Panc1 (cell line): ENCODE results near the gene FRYL.

Experiments
- POLR2AphosphoS5 ChIP-seq: IDR thresholded peaks from 2 replicates; pipeline ENCODE4 v1.6.1; 2012; ENCODE audit warnings: mild to moderate bottlenecking, low read depth, low read length, moderate library complexity
- SIN3A ChIP-seq: IDR thresholded peaks from 2 replicates; pipeline ENCODE4 v1.6.1; 2012; ENCODE audit warnings: low read depth, mild to moderate bottlenecking, low read length, moderate library complexity, borderline replicate concordance; ENCODE audit not compliant: insufficient read depth
- TCF7L2 ChIP-seq: IDR thresholded peaks from 2 replicates; pipeline ENCODE4 v1.6.1; 2011; ENCODE audit warnings: mild to moderate bottlenecking, low read depth, low read length, inconsistent platforms
- TF ChIP-seq, protein P1 (sequence below): fragments of 450-650 bp; IDR thresholded peaks from 2 replicates; pipeline ENCODE4 v1.5.1; 2017; ENCODE audit warnings: mild to moderate bottlenecking
- TF ChIP-seq, protein P2 (sequence below), 2 experiments: IDR thresholded peaks; 2 replicates each; pipeline ENCODE4 v1.6.1; 2011 to 2012; ENCODE audit warnings: low read depth in 2 of 2, control low read depth in 1 of 2, low read length in 1 of 2, mild to moderate bottlenecking in 1 of 2, moderate library complexity in 1 of 2; ENCODE audit not compliant: insufficient read depth in 1 of 2

DNA sequence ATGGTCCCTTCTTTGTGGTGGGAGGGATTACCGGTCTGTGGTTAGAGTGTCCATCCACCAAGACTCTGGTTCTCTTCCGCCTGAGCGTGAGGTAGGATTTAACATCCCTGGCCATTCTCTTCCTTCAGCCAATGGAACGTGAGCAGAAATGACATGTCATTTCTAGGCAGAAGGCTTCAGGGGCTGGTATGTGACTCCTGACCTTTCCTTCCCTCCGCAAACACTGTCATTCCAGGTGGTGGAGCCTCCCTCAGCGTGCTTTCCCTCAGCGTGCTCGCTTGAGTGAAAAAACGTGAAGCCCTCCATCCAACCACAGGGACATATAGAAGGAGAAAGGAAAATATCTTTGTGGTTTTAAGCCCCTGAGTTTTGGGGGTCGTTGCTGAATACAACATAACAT lies 330.9 kb downstream of the FRYL start:
- TF ChIP-seq, protein P1, sequence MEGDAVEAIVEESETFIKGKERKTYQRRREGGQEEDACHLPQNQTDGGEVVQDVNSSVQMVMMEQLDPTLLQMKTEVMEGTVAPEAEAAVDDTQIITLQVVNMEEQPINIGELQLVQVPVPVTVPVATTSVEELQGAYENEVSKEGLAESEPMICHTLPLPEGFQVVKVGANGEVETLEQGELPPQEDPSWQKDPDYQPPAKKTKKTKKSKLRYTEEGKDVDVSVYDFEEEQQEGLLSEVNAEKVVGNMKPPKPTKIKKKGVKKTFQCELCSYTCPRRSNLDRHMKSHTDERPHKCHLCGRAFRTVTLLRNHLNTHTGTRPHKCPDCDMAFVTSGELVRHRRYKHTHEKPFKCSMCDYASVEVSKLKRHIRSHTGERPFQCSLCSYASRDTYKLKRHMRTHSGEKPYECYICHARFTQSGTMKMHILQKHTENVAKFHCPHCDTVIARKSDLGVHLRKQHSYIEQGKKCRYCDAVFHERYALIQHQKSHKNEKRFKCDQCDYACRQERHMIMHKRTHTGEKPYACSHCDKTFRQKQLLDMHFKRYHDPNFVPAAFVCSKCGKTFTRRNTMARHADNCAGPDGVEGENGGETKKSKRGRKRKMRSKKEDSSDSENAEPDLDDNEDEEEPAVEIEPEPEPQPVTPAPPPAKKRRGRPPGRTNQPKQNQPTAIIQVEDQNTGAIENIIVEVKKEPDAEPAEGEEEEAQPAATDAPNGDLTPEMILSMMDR: no peak
- TF ChIP-seq TCF7L2 (no peak), POLR2AphosphoS5 (no peak), SIN3A (no peak)
- TF ChIP-seq, protein P2, sequence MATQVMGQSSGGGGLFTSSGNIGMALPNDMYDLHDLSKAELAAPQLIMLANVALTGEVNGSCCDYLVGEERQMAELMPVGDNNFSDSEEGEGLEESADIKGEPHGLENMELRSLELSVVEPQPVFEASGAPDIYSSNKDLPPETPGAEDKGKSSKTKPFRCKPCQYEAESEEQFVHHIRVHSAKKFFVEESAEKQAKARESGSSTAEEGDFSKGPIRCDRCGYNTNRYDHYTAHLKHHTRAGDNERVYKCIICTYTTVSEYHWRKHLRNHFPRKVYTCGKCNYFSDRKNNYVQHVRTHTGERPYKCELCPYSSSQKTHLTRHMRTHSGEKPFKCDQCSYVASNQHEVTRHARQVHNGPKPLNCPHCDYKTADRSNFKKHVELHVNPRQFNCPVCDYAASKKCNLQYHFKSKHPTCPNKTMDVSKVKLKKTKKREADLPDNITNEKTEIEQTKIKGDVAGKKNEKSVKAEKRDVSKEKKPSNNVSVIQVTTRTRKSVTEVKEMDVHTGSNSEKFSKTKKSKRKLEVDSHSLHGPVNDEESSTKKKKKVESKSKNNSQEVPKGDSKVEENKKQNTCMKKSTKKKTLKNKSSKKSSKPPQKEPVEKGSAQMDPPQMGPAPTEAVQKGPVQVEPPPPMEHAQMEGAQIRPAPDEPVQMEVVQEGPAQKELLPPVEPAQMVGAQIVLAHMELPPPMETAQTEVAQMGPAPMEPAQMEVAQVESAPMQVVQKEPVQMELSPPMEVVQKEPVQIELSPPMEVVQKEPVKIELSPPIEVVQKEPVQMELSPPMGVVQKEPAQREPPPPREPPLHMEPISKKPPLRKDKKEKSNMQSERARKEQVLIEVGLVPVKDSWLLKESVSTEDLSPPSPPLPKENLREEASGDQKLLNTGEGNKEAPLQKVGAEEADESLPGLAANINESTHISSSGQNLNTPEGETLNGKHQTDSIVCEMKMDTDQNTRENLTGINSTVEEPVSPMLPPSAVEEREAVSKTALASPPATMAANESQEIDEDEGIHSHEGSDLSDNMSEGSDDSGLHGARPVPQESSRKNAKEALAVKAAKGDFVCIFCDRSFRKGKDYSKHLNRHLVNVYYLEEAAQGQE (IDR thresholded peaks at IDR 0.05; ENCODE audit: insufficient read depth in 1 of 2, low read depth in 2 of 2, low read length in 1 of 2): no peak
